ENCODE data around the gene ABHD12B. TPM values are rescaled to one million over a fixed set of nuclear protein-coding genes. Genes with fewer than 3 reads are reported as not detected.

The ABHD12B gene
- total RNA-seq, 1 experiment from 2014 or later = 0.37 TPM

GRCh38 chr14:50951032-50951431 is 79.2 kb downstream of the ABHD12B start:
- ChIA-PET CTCF (no interaction called here), POLR2A (ENCODE audit: low non-redundant PET) (no interaction called here)
- no TSS peak for BruUV-seq (replicated peaks)
- H3K36me3 ChIP-seq (ENCODE audit: insufficient read depth, low read length, poor library complexity, severe bottlenecking) = no peaks in the 10 kb centered on the region
- no peak overlapping the region for H3K27ac ChIP-seq (ENCODE audit: low read depth, low read length, poor library complexity, severe bottlenecking)
- no peaks in the 10 kb centered on the region for H3K27me3 ChIP-seq (replicated peaks; ENCODE audit: insufficient read depth, low read depth, low read length, poor library complexity)
- no peak for TF ChIP-seq EZH2 (IDR thresholded peaks at IDR 0.05; ENCODE audit: borderline replicate concordance, low read depth, low read length, poor library complexity, severe bottlenecking)
- TF ChIP-seq CTCF (conservative IDR thresholded peaks at IDR 0.05; ENCODE audit: low read depth, low read length) = no peak
- peaks cover 17% of the 10 kb centered on the region for H3K4me1 ChIP-seq (ENCODE audit: insufficient read depth, low read length, poor library complexity, severe bottlenecking)
- intact Hi-C loops (cut with micrococcal nuclease; ENCODE audit: unreplicated experiment) = loop anchor here (10.0 kb wide), 1 partner anchor 144 kb away; the partner anchor contains the start of gene TRIM9
- H3K4me3 ChIP-seq (ENCODE audit: low read depth, low read length, poor library complexity, severe bottlenecking) = no peak overlapping the region
- DNase-seq (ENCODE audit: low spot score) = no peak
- H3K9me3 ChIP-seq (ENCODE audit: low read depth, low read length, poor library complexity, severe bottlenecking) = no peaks in the 10 kb centered on the region

- H3K4me3 ChIP-seq (ENCODE audit: low read depth, low read length, poor library complexity, severe bottlenecking) = no peak overlapping the region
- intact Hi-C loops (cut with micrococcal nuclease; ENCODE audit: unreplicated experiment) = loop anchor here (10.0 kb wide), 1 partner anchor 141 kb away; the partner anchor contains the start of gene TRIM9
- DNase-seq (ENCODE audit: low spot score) = no peak
- H3K9me3 ChIP-seq (ENCODE audit: low read depth, low read length, poor library complexity, severe bottlenecking) = no peaks in the 10 kb centered on the region
- H3K36me3 ChIP-seq (ENCODE audit: insufficient read depth, low read length, poor library complexity, severe bottlenecking) = no peaks in the 10 kb centered on the region
- no peak for TF ChIP-seq EZH2 (IDR thresholded peaks at IDR 0.05; ENCODE audit: borderline replicate concordance, low read depth, low read length, poor library complexity, severe bottlenecking)
- no peak for TF ChIP-seq CTCF (conservative IDR thresholded peaks at IDR 0.05; ENCODE audit: low read depth, low read length)
- no TSS peak for BruUV-seq (replicated peaks)
- POLR2A ChIA-PET (ENCODE audit: low non-redundant PET) = no interaction called here
- H3K27ac ChIP-seq (ENCODE audit: low read depth, low read length, poor library complexity, severe bottlenecking) = no peak overlapping the region
- no peaks in the 10 kb centered on the region for H3K27me3 ChIP-seq (replicated peaks; ENCODE audit: insufficient read depth, low read depth, low read length, poor library complexity)
- CTCF ChIA-PET = no interaction called here
- H3K4me1 ChIP-seq (ENCODE audit: insufficient read depth, low read length, poor library complexity, severe bottlenecking) = peaks cover 17% of the 10 kb centered on the region
Observed at GRCh38 chr14:50953502-50953901, 81.6 kb downstream of the ABHD12B start.

Other genes starting within 250 kb of the ABHD12B start
- 35.2 and 36.5 TPM in 2 replicates for gene SAV1, start 203.7 kb upstream of the ABHD12B start, total RNA-seq (2021)
- 61.0 and 63.5 TPM in 2 replicates for gene NIN, start 40.9 kb upstream of the ABHD12B start, total RNA-seq (2021)
- gene PYGL, start 72.4 kb downstream of the ABHD12B start, total RNA-seq (2021) = 14.2 and 18.6 TPM in 2 replicates
- 6.8 and 9.8 TPM in 2 replicates for gene TRIM9, start 223.1 kb downstream of the ABHD12B start, total RNA-seq (2021)

Data from A673 (cell line).